Measurements from ENCODE around the gene ETFDH.

DNA sequence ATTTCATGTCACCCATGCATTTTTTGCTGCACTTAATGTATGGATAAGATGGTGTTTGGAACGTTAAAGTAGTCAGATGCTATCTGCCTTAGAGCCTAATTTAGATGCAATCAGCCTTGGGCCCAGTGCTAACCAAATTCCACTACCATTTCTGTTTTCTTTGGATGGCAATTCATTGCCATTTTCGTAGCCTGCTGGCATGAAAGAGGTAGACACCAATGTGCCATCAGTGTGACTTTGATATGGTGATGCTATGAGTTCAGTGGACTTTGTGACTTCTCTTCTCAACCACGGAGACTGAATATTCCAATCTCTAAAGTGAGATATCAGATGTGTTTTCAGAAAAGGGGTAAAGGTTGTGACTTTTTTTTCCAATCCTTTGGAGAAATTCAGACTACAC lies 1.5 kb downstream of the ETFDH start:
- TF ChIP-seq, protein P1, sequence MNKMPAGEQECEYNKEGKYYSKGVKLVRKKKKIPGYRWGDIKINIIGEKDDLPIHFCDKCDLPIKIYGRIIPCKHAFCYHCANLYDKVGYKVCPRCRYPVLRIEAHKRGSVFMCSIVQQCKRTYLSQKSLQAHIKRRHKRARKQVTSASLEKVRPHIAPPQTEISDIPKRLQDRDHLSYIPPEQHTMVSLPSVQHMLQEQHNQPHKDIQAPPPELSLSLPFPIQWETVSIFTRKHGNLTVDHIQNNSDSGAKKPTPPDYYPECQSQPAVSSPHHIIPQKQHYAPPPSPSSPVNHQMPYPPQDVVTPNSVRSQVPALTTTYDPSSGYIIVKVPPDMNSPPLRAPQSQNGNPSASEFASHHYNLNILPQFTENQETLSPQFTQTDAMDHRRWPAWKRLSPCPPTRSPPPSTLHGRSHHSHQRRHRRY (tag by site-specific recombination; IDR thresholded peaks at IDR 0.05), result no peak
- TF ChIP-seq, protein P2, sequence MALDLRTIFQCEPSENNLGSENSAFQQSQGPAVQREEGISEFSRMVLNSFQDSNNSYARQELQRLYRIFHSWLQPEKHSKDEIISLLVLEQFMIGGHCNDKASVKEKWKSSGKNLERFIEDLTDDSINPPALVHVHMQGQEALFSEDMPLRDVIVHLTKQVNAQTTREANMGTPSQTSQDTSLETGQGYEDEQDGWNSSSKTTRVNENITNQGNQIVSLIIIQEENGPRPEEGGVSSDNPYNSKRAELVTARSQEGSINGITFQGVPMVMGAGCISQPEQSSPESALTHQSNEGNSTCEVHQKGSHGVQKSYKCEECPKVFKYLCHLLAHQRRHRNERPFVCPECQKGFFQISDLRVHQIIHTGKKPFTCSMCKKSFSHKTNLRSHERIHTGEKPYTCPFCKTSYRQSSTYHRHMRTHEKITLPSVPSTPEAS (tag by site-specific recombination; IDR thresholded peaks at IDR 0.05), result no peak
- TF ChIP-seq ZNF311 (tag by site-specific recombination; IDR thresholded peaks at IDR 0.05; ENCODE audit: borderline replicate concordance) (no peak), ZBTB1 (tag by site-specific recombination; IDR thresholded peaks at IDR 0.05) (no peak), PRDM1 (tag by site-specific recombination; IDR thresholded peaks at IDR 0.05) (no peak), ZNF560 (tag by site-specific recombination; IDR thresholded peaks at IDR 0.05; ENCODE audit: borderline replicate concordance) (no peak)
